Stimulated activated effector memory CD8-positive, alpha-beta T cell treated with anti-CD3 and anti-CD28 coated beads, Interleukin-12 subunit alpha, Interleukin-12 subunit beta, amount 100 ng/mL, for 72 hours (primary cell): Measurements from ENCODE around the gene EPB41L4A.
"Not testable (repeated sequence)": the region's sequence is repeated elsewhere in the genome, so short reads cannot be mapped to it uniquely, and the experiment has no call there.

Experiments
- ATAC-seq: fragments of 150-1000 bp; cut with Tn5 transposase; 2 replicates; pipeline ENCODE4 v1.10.0; 2021
- DNase-seq, 2 donors: peaks; one replicate each; pipeline ENCODE4 v3.0.0; 2021 to 2022; ENCODE audit warnings: low spot score in 2 of 2
- H3K27ac Mint-ChIP-seq: one replicate; pipeline ENCODE4 v1.8.0; 2022; ENCODE audit warnings: mild to moderate bottlenecking, mixed read lengths
- H3K36me3 Mint-ChIP-seq: one replicate; pipeline ENCODE4 v1.8.0; 2022; ENCODE audit warnings: mild to moderate bottlenecking, mixed read lengths
- H3K4me1 Mint-ChIP-seq: one replicate; pipeline ENCODE4 v1.8.0; 2022; ENCODE audit warnings: mixed read lengths
- H3K4me3 Mint-ChIP-seq: one replicate; pipeline ENCODE4 v1.8.0; 2022; ENCODE audit warnings: mild to moderate bottlenecking, mixed read lengths
- H3K9me3 Mint-ChIP-seq: one replicate; pipeline ENCODE4 v1.8.0; 2022; ENCODE audit warnings: mixed read lengths

The EPB41L4A gene

GRCh38 chr5:112382886-112383285, 36.2 kb downstream of the EPB41L4A start:
- Mint-ChIP-seq H3K4me3 (no peak overlapping the region), H3K27ac (no peak overlapping the region), H3K9me3 (no peaks in the 10 kb centered on the region), H3K36me3 (no peaks in the 10 kb centered on the region), H3K4me1 (no peaks in the 10 kb centered on the region)
- ATAC-seq (no peak), DNase-seq (no peak)

GRCh38 chr5:112381521-112381920, 37.6 kb downstream of the EPB41L4A start:
- no peak for ATAC-seq
- H3K36me3 Mint-ChIP-seq, result no peaks in the 10 kb centered on the region

DNA sequence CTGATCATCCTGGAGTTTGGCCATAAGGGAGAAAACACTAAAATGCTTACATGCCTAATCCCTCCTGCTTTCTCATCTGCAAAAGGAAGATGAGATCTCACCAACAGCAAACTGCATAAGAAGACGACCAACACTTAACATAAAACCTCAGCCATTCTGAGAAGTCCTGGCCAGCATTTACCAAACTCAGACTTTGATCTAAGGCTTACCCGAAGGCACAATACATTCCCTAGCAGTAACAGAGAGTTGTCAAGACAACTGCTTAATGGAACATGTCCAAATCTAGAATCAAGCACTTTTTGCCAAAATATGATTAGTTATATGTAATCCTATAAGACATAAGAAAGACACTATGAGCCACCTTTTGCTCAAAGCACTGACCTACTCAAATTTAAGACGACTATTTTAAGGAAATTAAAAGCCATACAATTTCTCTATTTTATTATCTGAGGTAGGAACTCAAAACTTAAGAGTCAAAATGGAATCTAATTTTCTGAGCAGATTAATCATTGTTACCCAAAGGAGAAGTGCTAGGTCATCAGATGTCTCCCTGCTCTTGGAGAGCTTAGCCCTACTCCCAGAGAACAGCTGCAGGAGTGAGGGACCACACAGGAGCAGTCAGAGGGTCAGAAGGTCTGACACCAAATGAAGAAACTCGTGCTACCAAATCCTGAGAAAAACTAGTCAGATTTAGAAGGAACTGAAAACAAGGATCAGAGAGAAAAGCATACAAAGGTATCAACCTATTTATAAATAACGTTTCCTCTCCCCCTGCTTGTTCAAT, 39.3 kb downstream of the EPB41L4A start:
- Mint-ChIP-seq H3K4me3 (no peak overlapping the region), H3K27ac (no peak overlapping the region), H3K36me3 (no peaks in the 10 kb centered on the region), H3K9me3 (no peaks in the 10 kb centered on the region), H3K4me1 (no peaks in the 10 kb centered on the region)
- ATAC-seq, result no peak
- DNase-seq, result no peak

More at GRCh38 chr5:112381521-112381920, 37.6 kb downstream of the EPB41L4A start:
- H3K27ac Mint-ChIP-seq, result no peak overlapping the region
- H3K4me1 Mint-ChIP-seq, result no peaks in the 10 kb centered on the region
- no peaks in the 10 kb centered on the region for H3K9me3 Mint-ChIP-seq
- no peak overlapping the region for H3K4me3 Mint-ChIP-seq
- DNase-seq, result no peak

DNA sequence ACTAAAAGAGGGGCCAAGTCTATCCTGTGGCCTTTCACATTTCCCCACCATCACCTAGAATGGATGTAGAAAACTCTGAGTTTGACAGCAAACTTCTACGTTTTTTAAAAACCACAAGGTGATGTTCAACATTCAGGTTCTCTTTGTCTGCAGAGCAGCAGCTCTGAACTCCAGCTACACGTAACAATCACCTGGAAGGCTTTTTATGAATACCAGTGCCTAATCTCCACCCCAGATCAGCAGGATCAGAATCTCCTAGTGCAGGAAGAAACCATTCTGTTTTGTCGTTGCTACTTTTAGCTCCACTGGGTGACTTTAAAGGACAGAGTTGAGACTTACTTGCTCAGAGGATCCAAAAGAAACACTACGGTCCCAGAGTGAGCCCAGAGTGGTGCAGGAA, 44.3 kb downstream of the EPB41L4A start:
- Mint-ChIP-seq H3K9me3 (no peaks in the 10 kb centered on the region), H3K36me3 (no peaks in the 10 kb centered on the region), H3K27ac (no peak overlapping the region), H3K4me1 (no peaks in the 10 kb centered on the region), H3K4me3 (no peak overlapping the region)
- ATAC-seq (no peak), DNase-seq (no peak)

DNA sequence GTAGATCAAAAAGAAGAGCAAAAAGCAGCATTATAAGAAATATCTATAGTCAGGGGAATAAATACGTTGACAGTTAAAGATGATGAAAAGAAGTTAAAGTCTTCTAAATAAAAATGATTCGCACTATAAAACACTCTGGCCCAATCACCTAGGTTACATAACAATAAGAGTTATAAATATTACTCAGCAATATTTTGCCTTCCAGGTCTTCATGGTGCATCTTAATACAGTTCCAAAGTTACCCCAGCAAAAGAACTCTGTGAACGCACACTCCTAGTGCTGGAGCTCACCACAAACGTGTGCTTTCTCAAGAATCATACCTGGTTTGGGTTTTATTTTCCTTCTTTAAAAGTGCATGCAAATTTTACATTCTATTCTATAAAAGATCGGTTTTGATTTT, 44.7 kb downstream of the EPB41L4A start:
- Mint-ChIP-seq H3K9me3 (no peaks in the 10 kb centered on the region), H3K27ac (no peak overlapping the region), H3K4me3 (no peak overlapping the region), H3K4me1 (no peaks in the 10 kb centered on the region), H3K36me3 (no peaks in the 10 kb centered on the region)
- ATAC-seq (no peak), DNase-seq (no peak)

- Mint-ChIP-seq H3K4me3 (no peak overlapping the region), H3K4me1 (no peaks in the 10 kb centered on the region), H3K9me3 (no peaks in the 10 kb centered on the region), H3K27ac (no peak overlapping the region), H3K36me3 (no peaks in the 10 kb centered on the region)
- ATAC-seq (no peak), DNase-seq (no peak)
These were observed 45.2 kb downstream of the EPB41L4A start for GRCh38 chr5:112373885-112374284.

DNA sequence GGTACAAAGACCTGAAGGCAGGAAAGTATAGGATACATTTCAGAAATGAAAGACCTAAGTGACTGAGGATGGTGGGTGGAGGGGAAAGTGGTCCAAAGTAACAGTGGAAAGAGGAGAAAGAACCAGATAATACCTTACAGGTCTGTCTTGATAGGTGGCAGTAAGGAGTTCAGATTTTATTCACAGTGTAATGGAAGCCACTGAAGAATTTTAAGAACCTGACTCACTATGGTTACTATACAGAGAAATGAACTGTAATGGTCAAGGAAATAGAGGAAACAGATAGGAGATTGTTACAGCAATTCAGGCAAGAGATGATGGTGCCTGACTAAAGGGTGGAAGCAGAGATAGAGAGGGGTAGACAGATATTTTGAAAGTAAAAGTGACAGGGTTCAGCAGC, 46.5 kb downstream of the EPB41L4A start:
- no peaks in the 10 kb centered on the region for H3K9me3 Mint-ChIP-seq
- DNase-seq (no peak), ATAC-seq (no peak)
- no peak overlapping the region for H3K27ac Mint-ChIP-seq
- no peaks in the 10 kb centered on the region for H3K36me3 Mint-ChIP-seq
- H3K4me1 Mint-ChIP-seq, result no peaks in the 10 kb centered on the region
- no peak overlapping the region for H3K4me3 Mint-ChIP-seq

DNA sequence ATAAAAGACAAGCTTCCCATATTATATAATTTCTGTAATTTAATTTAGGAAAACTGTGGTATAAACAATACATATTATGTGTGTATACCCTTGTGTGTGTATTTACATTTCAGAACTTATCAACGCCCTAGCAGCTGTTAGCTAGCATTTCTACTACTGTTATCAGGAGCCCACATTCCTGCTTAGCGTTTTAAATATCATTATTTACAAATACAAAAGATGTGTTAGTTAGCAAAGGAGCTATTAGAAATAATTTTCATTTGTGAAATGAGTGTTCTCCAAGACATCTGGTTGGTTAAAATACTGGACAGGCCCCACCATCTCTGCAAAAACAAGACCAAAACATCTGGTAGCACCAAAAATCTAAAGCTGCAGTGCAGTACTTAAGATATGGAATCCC, 48.0 kb downstream of the EPB41L4A start:
- Mint-ChIP-seq H3K9me3 (no peaks in the 10 kb centered on the region), H3K36me3 (no peaks in the 10 kb centered on the region), H3K4me3 (no peak overlapping the region), H3K27ac (no peak overlapping the region), H3K4me1 (no peaks in the 10 kb centered on the region)
- no peak for ATAC-seq
- DNase-seq, result no peak

DNA sequence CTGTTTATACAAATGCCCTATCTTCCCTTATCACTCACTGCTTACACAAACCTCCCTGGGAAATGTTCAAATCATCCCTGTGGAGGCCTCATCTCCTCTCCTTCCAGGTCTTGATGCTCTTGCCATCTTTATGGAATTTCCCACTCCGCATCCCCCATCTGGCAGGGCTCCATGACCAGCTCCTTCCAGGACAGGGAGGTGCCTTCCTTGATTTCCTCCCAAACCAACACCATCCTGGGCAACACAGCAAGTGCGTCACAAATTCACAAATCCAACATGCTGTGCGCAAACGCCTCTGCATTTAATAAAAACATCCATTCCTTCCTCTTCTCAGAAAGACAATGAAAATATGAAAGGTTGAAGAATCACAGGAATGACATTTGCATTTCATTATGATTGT, 51.7 kb downstream of the EPB41L4A start:
- H3K4me1 Mint-ChIP-seq, result no peaks in the 10 kb centered on the region
- H3K9me3 Mint-ChIP-seq, result no peaks in the 10 kb centered on the region
- DNase-seq (no peak), ATAC-seq (no peak)
- H3K36me3 Mint-ChIP-seq, result no peaks in the 10 kb centered on the region
- H3K4me3 Mint-ChIP-seq, result no peak overlapping the region
- no peak overlapping the region for H3K27ac Mint-ChIP-seq

DNA sequence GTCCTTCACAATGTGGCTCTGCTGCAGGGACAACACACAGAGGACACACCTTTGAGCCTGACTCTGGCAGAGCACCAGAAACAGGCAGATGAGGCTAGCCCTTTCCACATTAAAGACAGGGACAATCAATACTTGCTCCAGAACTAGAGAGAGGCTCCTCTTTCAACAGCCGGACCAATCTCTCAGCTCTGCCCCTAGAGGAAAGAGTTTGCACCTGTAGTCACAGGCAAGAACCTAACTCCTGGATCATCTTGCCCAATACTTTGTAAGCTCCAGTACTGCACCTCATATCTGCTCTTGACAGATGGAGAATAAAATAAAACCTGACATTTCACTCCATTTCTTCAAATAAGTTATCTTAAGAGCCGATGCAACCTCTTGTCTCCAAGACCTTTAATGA, 52.1 kb downstream of the EPB41L4A start:
- ATAC-seq (peak; percentile 50), DNase-seq (no peak)
- Mint-ChIP-seq H3K36me3 (no peaks in the 10 kb centered on the region), H3K4me3 (no peak overlapping the region), H3K9me3 (no peaks in the 10 kb centered on the region), H3K4me1 (no peaks in the 10 kb centered on the region), H3K27ac (no peak overlapping the region)

DNA sequence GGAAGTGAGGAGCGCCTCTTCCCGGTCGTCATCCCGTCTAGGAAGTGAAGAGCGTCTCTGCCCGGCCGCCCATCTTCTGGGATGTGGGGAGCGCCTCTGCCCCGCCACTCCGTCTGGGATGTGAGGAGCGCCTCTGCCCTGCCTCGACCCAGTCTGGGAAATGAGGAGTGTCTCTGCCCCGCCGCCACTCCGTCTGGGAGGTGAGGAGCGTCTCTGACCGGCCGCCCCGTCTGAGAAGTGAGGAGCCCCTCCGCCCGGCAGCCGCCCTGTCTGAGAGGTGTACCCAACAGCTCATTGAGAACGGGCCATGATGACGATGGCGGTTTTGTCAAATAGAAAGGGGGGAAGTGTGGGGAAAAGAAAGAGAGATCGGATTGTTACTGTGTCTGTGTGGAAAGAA, 58.3 kb downstream of the EPB41L4A start:
- H3K4me3 Mint-ChIP-seq, H3K4me1 Mint-ChIP-seq, ATAC-seq, DNase-seq, H3K9me3 Mint-ChIP-seq, H3K27ac Mint-ChIP-seq, H3K36me3 Mint-ChIP-seq: not testable (repeated sequence)

DNA sequence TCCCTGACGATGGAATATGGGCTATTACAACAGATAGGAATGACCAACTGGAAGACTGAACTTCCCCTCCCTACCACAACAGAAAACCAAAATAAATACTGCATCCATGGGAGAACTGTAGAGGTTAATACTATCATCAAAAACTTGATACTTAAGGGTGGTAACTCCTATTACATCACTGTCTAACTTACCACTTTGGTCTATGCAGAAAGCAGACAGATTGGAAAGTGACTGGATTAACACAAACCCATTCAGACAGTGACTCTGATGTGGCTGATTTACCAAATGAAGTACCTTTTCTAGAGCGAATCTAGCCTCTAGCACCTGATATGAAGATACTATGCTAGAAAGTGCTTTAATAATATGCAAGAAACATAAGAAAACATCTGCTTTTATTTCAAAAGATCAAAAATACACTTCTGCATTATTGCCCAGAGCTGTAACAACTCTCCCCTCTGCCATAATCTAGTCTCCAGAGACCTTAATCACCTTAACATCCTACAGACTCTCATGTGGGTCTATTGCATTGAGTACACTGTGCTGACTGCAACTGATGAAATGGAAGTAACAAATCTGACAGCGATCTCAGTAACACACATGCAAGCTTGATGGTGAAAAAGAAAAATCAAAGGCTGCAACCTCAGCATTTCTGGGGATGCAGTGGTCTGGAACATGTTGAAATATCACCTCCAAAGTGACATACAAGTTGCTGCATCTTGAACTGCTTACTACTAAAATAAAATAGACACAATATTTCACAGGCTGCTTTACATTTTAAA, 62.7 kb downstream of the EPB41L4A start:
- no peak overlapping the region for H3K4me3 Mint-ChIP-seq
- no peaks in the 10 kb centered on the region for H3K9me3 Mint-ChIP-seq
- H3K4me1 Mint-ChIP-seq, result peaks cover 6% of the 10 kb centered on the region
- H3K27ac Mint-ChIP-seq, result no peak overlapping the region
- no peaks in the 10 kb centered on the region for H3K36me3 Mint-ChIP-seq
- DNase-seq (no peak), ATAC-seq (no peak)

DNA sequence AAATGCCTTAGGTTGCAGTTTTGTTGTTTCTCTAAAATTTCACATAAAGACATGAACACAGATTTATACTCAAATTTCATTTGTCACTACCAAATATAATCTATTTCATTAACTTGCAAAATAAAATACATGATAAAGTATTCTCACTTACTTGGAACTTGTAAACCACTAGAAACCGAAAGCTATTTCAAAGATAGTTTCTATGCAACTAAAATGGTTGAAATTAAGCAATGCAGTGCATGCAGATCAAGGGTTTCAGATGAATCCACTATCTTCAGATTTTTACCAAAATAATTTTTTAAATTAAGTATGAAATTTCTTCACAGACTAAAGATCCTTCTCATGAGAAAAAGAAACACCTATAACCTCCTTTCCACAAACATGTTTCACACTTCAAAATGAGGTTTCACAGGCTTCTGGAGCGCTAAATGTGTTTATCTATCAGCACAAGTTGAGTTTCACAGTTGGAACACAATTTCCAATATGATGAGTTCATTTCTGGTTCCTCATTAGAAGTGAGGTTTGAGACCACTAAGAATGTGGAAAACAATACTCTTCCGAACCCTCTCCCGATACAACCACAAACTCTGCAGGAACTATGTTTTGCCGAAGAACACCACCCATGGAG, 63.9 kb downstream of the EPB41L4A start:
- Mint-ChIP-seq H3K4me3 (peak overlapping the region; percentile 5), H3K27ac (no peak overlapping the region), H3K36me3 (no peaks in the 10 kb centered on the region), H3K4me1 (peaks cover 6% of the 10 kb centered on the region), H3K9me3 (no peaks in the 10 kb centered on the region)
- DNase-seq, result no peak
- ATAC-seq, result no peak

GRCh38 chr5:112353678-112354077, 65.4 kb downstream of the EPB41L4A start:
- peak; percentile 15 for ATAC-seq
- Mint-ChIP-seq H3K36me3 (no peaks in the 10 kb centered on the region), H3K4me3 (no peak overlapping the region), H3K4me1 (peaks cover 6% of the 10 kb centered on the region), H3K27ac (no peak overlapping the region), H3K9me3 (no peaks in the 10 kb centered on the region)
- DNase-seq, result no peak

GRCh38 chr5:112351225-112351624, 67.9 kb downstream of the EPB41L4A start:
- ATAC-seq, result no peak
- no peaks in the 10 kb centered on the region for H3K9me3 Mint-ChIP-seq
- no peak overlapping the region for H3K27ac Mint-ChIP-seq
- no peak overlapping the region for H3K4me3 Mint-ChIP-seq
- H3K36me3 Mint-ChIP-seq, result no peaks in the 10 kb centered on the region
- H3K4me1 Mint-ChIP-seq, result peaks cover 6% of the 10 kb centered on the region
- no peak for DNase-seq

- no peak overlapping the region for H3K27ac Mint-ChIP-seq
- peaks cover 4% of the 10 kb centered on the region for H3K4me1 Mint-ChIP-seq
- ATAC-seq, result no peak
- no peak overlapping the region for H3K4me3 Mint-ChIP-seq
- DNase-seq, result no peak
- H3K36me3 Mint-ChIP-seq, result no peaks in the 10 kb centered on the region
- no peaks in the 10 kb centered on the region for H3K9me3 Mint-ChIP-seq
These were observed 68.5 kb downstream of the EPB41L4A start for GRCh38 chr5:112350626-112351025.
